Gastroesophageal sphincter (tissue), 3 donors: ENCODE data around the gene ZNF443.
"Not testable (repeated sequence)": the region's sequence is repeated elsewhere in the genome, so short reads cannot be mapped to it uniquely, and the experiment has no call there.

Experiments
- CTCF ChIP-seq, 4 experiments: fragments of 200-600 bp in 2 of 4; fragments of 450-650 bp in 2 of 4; sonication (generic) in 1 of 4; IDR thresholded peaks; one replicate each; pipeline ENCODE4 v1.5.1; 2017 to 2019; ENCODE audit warnings: antibody characterized with exemption in 4 of 4, mild to moderate bottlenecking in 2 of 4, moderate library complexity in 2 of 4
- EP300 ChIP-seq: sonication (generic); formaldehyde crosslinking; IDR thresholded peaks from one replicate; pipeline ENCODE4 v1.6.1; 2017; ENCODE audit warnings: antibody characterized with exemption, mild to moderate bottlenecking
- POLR2A ChIP-seq, 2 donors: fragments of 450-650 bp; IDR thresholded peaks; one replicate each; pipeline ENCODE4 v1.6.1; 2017; ENCODE audit warnings: antibody characterized with exemption in 2 of 2, mild to moderate bottlenecking in 2 of 2, moderate library complexity in 1 of 2
- POLR2AphosphoS5 ChIP-seq: sonication (generic); formaldehyde crosslinking; IDR thresholded peaks from one replicate; pipeline ENCODE4 v1.6.1; 2017; ENCODE audit warnings: antibody characterized with exemption

GRCh38 chr19:12430726-12431299 lies 10.0 kb downstream of the ZNF443 start:
- not testable (repeated sequence) for TF ChIP-seq CTCF (IDR thresholded peaks at IDR 0.05); POLR2A (IDR thresholded peaks at IDR 0.05); EP300; POLR2AphosphoS5
